ENCODE measurements around the gene ZNF521.

ZNF521 gene

GRCh38 chr18:25099895-25100294, 252.1 kb downstream of the ZNF521 start:
- TF ChIP-seq, protein P1, sequence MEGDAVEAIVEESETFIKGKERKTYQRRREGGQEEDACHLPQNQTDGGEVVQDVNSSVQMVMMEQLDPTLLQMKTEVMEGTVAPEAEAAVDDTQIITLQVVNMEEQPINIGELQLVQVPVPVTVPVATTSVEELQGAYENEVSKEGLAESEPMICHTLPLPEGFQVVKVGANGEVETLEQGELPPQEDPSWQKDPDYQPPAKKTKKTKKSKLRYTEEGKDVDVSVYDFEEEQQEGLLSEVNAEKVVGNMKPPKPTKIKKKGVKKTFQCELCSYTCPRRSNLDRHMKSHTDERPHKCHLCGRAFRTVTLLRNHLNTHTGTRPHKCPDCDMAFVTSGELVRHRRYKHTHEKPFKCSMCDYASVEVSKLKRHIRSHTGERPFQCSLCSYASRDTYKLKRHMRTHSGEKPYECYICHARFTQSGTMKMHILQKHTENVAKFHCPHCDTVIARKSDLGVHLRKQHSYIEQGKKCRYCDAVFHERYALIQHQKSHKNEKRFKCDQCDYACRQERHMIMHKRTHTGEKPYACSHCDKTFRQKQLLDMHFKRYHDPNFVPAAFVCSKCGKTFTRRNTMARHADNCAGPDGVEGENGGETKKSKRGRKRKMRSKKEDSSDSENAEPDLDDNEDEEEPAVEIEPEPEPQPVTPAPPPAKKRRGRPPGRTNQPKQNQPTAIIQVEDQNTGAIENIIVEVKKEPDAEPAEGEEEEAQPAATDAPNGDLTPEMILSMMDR (IDR thresholded peaks at IDR 0.05) = no peak
- Histone ChIP-seq H3K4me1 (ENCODE audit: control insufficient read depth in 1 of 2, insufficient read depth in 1 of 2, low read depth in 1 of 2, low read length in 1 of 2) (no peaks in the 10 kb centered on the region), H3K4me3 (ENCODE audit: low read depth in 1 of 2, low read length in 1 of 2) (no peak overlapping the region), H3K36me3 (no peaks in the 10 kb centered on the region), H3K27ac (no peak overlapping the region), H3K9me3 (no peaks in the 10 kb centered on the region), H3K27me3 (no peaks in the 10 kb centered on the region)

DNA sequence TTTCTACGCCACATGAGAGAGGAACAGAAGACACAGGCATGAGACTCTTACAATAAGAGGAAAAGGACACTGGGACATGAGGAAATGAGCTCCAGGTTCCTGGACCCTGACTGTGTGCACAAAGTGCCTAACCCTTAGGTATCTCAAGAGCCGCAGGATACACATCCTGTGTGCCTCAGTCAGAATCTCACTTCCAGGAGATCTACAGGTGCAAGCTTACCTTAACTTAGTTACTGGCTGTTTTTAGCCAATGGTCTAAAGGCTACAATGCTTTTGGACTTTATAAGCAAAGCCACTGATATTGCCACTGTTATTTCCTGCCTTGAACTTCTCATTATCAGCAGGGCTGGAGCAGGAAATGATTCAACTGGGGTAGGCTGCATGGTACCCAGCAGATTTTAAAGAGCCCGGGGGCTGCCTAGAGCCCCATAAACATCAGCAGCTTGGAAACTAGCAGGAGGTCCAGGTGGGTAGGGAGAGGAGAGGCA, 254.4 kb downstream of the ZNF521 start:
- no peaks in the 10 kb centered on the region for H3K9me3 ChIP-seq
- TF ChIP-seq, protein P1 (IDR thresholded peaks at IDR 0.05) = no peak

GRCh38 chr18:25097057-25097456, 254.9 kb downstream of the ZNF521 start:
- Histone ChIP-seq H3K4me1 (ENCODE audit: control insufficient read depth in 1 of 2, insufficient read depth in 1 of 2, low read depth in 1 of 2, low read length in 1 of 2) (no peaks in the 10 kb centered on the region), H3K4me3 (ENCODE audit: low read depth in 1 of 2, low read length in 1 of 2) (no peak overlapping the region), H3K36me3 (no peaks in the 10 kb centered on the region), H3K9me3 (no peaks in the 10 kb centered on the region), H3K27ac (no peak overlapping the region), H3K27me3 (no peaks in the 10 kb centered on the region)
- TF ChIP-seq, protein P1 (IDR thresholded peaks at IDR 0.05) = no peak

More for the DNA sequence above, 254.4 kb downstream of the ZNF521 start:
- no peak overlapping the region for H3K4me3 ChIP-seq (ENCODE audit: low read depth in 1 of 2, low read length in 1 of 2)
- no peaks in the 10 kb centered on the region for H3K4me1 ChIP-seq (ENCODE audit: control insufficient read depth in 1 of 2, insufficient read depth in 1 of 2, low read depth in 1 of 2, low read length in 1 of 2)
- no peaks in the 10 kb centered on the region for H3K27me3 ChIP-seq
- H3K36me3 ChIP-seq = no peaks in the 10 kb centered on the region
- no peak overlapping the region for H3K27ac ChIP-seq

DNA sequence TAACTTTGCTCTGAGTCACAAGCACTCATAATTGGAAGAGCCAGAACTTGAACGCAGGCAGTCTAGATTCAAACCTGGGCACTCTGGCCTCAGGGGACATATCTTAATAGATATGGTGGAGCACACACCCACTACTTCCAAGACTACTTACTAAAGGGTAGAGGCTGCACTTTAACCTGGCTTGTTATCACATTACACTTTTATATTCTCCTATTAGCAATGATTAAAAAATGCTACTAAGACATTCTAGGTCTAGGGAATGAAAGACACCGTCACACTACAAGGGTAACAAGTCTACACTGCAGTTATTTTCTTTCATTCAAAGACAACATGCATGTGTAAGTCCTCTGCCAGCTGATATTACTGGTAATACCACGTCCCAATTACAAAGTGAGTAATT, 258.8 kb downstream of the ZNF521 start:
- TF ChIP-seq, protein P1 (IDR thresholded peaks at IDR 0.05) = no peak
- H3K27me3 ChIP-seq = no peaks in the 10 kb centered on the region
- no peak overlapping the region for H3K4me3 ChIP-seq (ENCODE audit: low read depth in 1 of 2, low read length in 1 of 2)
- no peaks in the 10 kb centered on the region for H3K4me1 ChIP-seq (ENCODE audit: control insufficient read depth in 1 of 2, insufficient read depth in 1 of 2, low read depth in 1 of 2, low read length in 1 of 2)
- no peaks in the 10 kb centered on the region for H3K36me3 ChIP-seq
- no peaks in the 10 kb centered on the region for H3K9me3 ChIP-seq
- no peak overlapping the region for H3K27ac ChIP-seq

- Histone ChIP-seq H3K27ac (no peak overlapping the region), H3K27me3 (no peaks in the 10 kb centered on the region), H3K4me3 (ENCODE audit: low read depth in 1 of 2, low read length in 1 of 2) (no peak overlapping the region), H3K9me3 (no peaks in the 10 kb centered on the region), H3K36me3 (no peaks in the 10 kb centered on the region), H3K4me1 (ENCODE audit: control insufficient read depth in 1 of 2, insufficient read depth in 1 of 2, low read depth in 1 of 2, low read length in 1 of 2) (no peaks in the 10 kb centered on the region)
- TF ChIP-seq, protein P1 (IDR thresholded peaks at IDR 0.05) = no peak
These were observed 262.5 kb downstream of the ZNF521 start for GRCh38 chr18:25089470-25089869.

- Histone ChIP-seq H3K9me3 (no peaks in the 10 kb centered on the region), H3K4me3 (ENCODE audit: low read depth in 1 of 2, low read length in 1 of 2) (no peak overlapping the region), H3K4me1 (ENCODE audit: control insufficient read depth in 1 of 2, insufficient read depth in 1 of 2, low read depth in 1 of 2, low read length in 1 of 2) (no peaks in the 10 kb centered on the region), H3K36me3 (no peaks in the 10 kb centered on the region), H3K27me3 (no peaks in the 10 kb centered on the region), H3K27ac (no peak overlapping the region)
- TF ChIP-seq, protein P1 (IDR thresholded peaks at IDR 0.05) = no peak
These were observed 265.1 kb downstream of the ZNF521 start for GRCh38 chr18:25086876-25087275.

All from neutrophil (primary cell).